Mucosa of stomach (tissue), 1 donor: ENCODE measurements around the gene GNA12.

Source experiments
- H3K27me3 ChIP-seq: one replicate; pipeline ENCODE4 v1.7.0; 2013; ENCODE audit warnings: mild to moderate bottlenecking, low read length; ENCODE audit not compliant: control insufficient read depth, insufficient read depth
- H3K36me3 ChIP-seq: one replicate; pipeline ENCODE4 v1.7.0; 2013; ENCODE audit warnings: low read length; ENCODE audit not compliant: control insufficient read depth, insufficient read depth
- H3K4me1 ChIP-seq: one replicate; pipeline ENCODE4 v1.7.0; 2013; ENCODE audit warnings: mild to moderate bottlenecking, low read length; ENCODE audit not compliant: control insufficient read depth, insufficient read depth
- H3K4me3 ChIP-seq: one replicate; pipeline ENCODE4 v1.7.0; 2013; ENCODE audit warnings: low read length
- H3K9ac ChIP-seq: one replicate; pipeline ENCODE4 v1.7.0; 2013; ENCODE audit warnings: mild to moderate bottlenecking, low read length, moderate library complexity
- H3K9me3 ChIP-seq: one replicate; pipeline ENCODE4 v1.7.0; 2013; ENCODE audit warnings: mild to moderate bottlenecking, low read length, moderate library complexity; ENCODE audit not compliant: control insufficient read depth
- donor health status: Pancreatic carcinoma.

The GNA12 gene

GRCh38 chr7:2787251-2787951 lies 56.7 kb downstream of the GNA12 start:
- no peaks in the 10 kb centered on the region for H3K27me3 ChIP-seq
- no peaks in the 10 kb centered on the region for H3K4me1 ChIP-seq
- no peaks in the 10 kb centered on the region for H3K36me3 ChIP-seq
- H3K4me3 ChIP-seq: no peak overlapping the region
- no peaks in the 10 kb centered on the region for H3K9me3 ChIP-seq
- no peak overlapping the region for H3K9ac ChIP-seq

- Histone ChIP-seq H3K36me3 (no peaks in the 10 kb centered on the region), H3K27me3 (no peaks in the 10 kb centered on the region), H3K4me1 (no peaks in the 10 kb centered on the region), H3K4me3 (no peak overlapping the region), H3K9me3 (no peaks in the 10 kb centered on the region), H3K9ac (no peak overlapping the region)
Measured at GRCh38 chr7:2786607-2787116, 57.4 kb downstream of the GNA12 start.

GRCh38 chr7:2785071-2785500 lies 59.0 kb downstream of the GNA12 start:
- H3K4me1 ChIP-seq: no peaks in the 10 kb centered on the region
- H3K27me3 ChIP-seq: no peaks in the 10 kb centered on the region
- H3K36me3 ChIP-seq: no peaks in the 10 kb centered on the region
- no peak overlapping the region for H3K9ac ChIP-seq
- H3K4me3 ChIP-seq: no peak overlapping the region
- no peaks in the 10 kb centered on the region for H3K9me3 ChIP-seq

GRCh38 chr7:2782565-2782964 lies 61.5 kb downstream of the GNA12 start:
- Histone ChIP-seq H3K4me3 (no peak overlapping the region), H3K9ac (no peak overlapping the region), H3K27me3 (no peaks in the 10 kb centered on the region), H3K4me1 (no peaks in the 10 kb centered on the region), H3K9me3 (no peaks in the 10 kb centered on the region), H3K36me3 (no peaks in the 10 kb centered on the region)

GRCh38 chr7:2782121-2782520 lies 62.0 kb downstream of the GNA12 start:
- H3K36me3 ChIP-seq: no peaks in the 10 kb centered on the region
- no peak overlapping the region for H3K4me3 ChIP-seq
- no peaks in the 10 kb centered on the region for H3K4me1 ChIP-seq
- H3K9me3 ChIP-seq: no peaks in the 10 kb centered on the region
- H3K9ac ChIP-seq: no peak overlapping the region
- no peaks in the 10 kb centered on the region for H3K27me3 ChIP-seq

- no peaks in the 10 kb centered on the region for H3K4me1 ChIP-seq
Measured at GRCh38 chr7:2781636-2782035, 62.5 kb downstream of the GNA12 start.

GRCh38 chr7:2779051-2779450 lies 65.1 kb downstream of the GNA12 start:
- no peaks in the 10 kb centered on the region for H3K4me1 ChIP-seq
- H3K36me3 ChIP-seq: no peaks in the 10 kb centered on the region
- H3K27me3 ChIP-seq: no peaks in the 10 kb centered on the region
- H3K9me3 ChIP-seq: no peaks in the 10 kb centered on the region
- H3K4me3 ChIP-seq: no peak overlapping the region
- H3K9ac ChIP-seq: no peak overlapping the region

More at GRCh38 chr7:2781636-2782035, 62.5 kb downstream of the GNA12 start:
- H3K9me3 ChIP-seq: no peaks in the 10 kb centered on the region
- no peak overlapping the region for H3K9ac ChIP-seq
- no peak overlapping the region for H3K4me3 ChIP-seq
- no peaks in the 10 kb centered on the region for H3K36me3 ChIP-seq
- H3K27me3 ChIP-seq: no peaks in the 10 kb centered on the region

GRCh38 chr7:2777898-2778535 lies 66.1 kb downstream of the GNA12 start:
- no peak overlapping the region for H3K4me3 ChIP-seq
- no peak overlapping the region for H3K9ac ChIP-seq
- H3K4me1 ChIP-seq: no peaks in the 10 kb centered on the region
- no peaks in the 10 kb centered on the region for H3K9me3 ChIP-seq
- no peaks in the 10 kb centered on the region for H3K27me3 ChIP-seq
- H3K36me3 ChIP-seq: no peaks in the 10 kb centered on the region

- no peak overlapping the region for H3K9ac ChIP-seq
- no peaks in the 10 kb centered on the region for H3K36me3 ChIP-seq
- H3K9me3 ChIP-seq: no peaks in the 10 kb centered on the region
- no peaks in the 10 kb centered on the region for H3K4me1 ChIP-seq
- no peaks in the 10 kb centered on the region for H3K27me3 ChIP-seq
- no peak overlapping the region for H3K4me3 ChIP-seq
Measured at GRCh38 chr7:2776401-2776800, 67.7 kb downstream of the GNA12 start.

- H3K4me3 ChIP-seq: no peak overlapping the region
- H3K27me3 ChIP-seq: no peaks in the 10 kb centered on the region
- no peaks in the 10 kb centered on the region for H3K9me3 ChIP-seq
- H3K4me1 ChIP-seq: no peaks in the 10 kb centered on the region
- no peak overlapping the region for H3K9ac ChIP-seq
- no peaks in the 10 kb centered on the region for H3K36me3 ChIP-seq
Measured at GRCh38 chr7:2775785-2776184, 68.3 kb downstream of the GNA12 start.

- no peaks in the 10 kb centered on the region for H3K36me3 ChIP-seq
- no peaks in the 10 kb centered on the region for H3K4me1 ChIP-seq
- no peaks in the 10 kb centered on the region for H3K27me3 ChIP-seq
- H3K4me3 ChIP-seq: no peak overlapping the region
- no peaks in the 10 kb centered on the region for H3K9me3 ChIP-seq
- no peak overlapping the region for H3K9ac ChIP-seq
Measured at GRCh38 chr7:2775376-2775775, 68.7 kb downstream of the GNA12 start.

GRCh38 chr7:2774935-2775334 lies 69.2 kb downstream of the GNA12 start:
- H3K4me1 ChIP-seq: no peaks in the 10 kb centered on the region
- H3K9me3 ChIP-seq: no peaks in the 10 kb centered on the region
- H3K4me3 ChIP-seq: no peak overlapping the region
- H3K36me3 ChIP-seq: no peaks in the 10 kb centered on the region
- no peaks in the 10 kb centered on the region for H3K27me3 ChIP-seq
- H3K9ac ChIP-seq: no peak overlapping the region
